ENCODE data around the gene NDUFB2.

The NDUFB2 gene

DNA sequence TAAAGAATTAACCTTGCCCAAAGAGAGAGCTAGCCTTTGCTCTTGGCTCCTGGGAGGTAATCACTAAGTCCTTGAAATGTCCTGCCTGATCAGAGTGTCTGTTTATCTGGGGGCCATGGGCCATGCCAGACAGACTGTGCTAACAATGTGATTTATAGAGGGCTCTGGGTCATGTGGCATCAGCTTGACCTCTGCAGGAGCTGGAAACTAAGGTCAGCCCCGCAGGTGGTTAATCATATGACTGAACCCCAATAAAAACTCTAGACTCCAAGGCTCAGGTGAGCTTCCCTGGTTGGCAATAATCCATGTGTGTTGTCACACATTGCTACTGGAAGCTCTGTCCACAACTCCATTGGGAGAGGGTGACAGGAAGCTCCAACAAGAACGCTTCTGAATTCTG, 47.5 kb downstream of the NDUFB2 start:
- DNase-seq (ENCODE audit: low read depth): no peak
- TF ChIP-seq, protein P1, sequence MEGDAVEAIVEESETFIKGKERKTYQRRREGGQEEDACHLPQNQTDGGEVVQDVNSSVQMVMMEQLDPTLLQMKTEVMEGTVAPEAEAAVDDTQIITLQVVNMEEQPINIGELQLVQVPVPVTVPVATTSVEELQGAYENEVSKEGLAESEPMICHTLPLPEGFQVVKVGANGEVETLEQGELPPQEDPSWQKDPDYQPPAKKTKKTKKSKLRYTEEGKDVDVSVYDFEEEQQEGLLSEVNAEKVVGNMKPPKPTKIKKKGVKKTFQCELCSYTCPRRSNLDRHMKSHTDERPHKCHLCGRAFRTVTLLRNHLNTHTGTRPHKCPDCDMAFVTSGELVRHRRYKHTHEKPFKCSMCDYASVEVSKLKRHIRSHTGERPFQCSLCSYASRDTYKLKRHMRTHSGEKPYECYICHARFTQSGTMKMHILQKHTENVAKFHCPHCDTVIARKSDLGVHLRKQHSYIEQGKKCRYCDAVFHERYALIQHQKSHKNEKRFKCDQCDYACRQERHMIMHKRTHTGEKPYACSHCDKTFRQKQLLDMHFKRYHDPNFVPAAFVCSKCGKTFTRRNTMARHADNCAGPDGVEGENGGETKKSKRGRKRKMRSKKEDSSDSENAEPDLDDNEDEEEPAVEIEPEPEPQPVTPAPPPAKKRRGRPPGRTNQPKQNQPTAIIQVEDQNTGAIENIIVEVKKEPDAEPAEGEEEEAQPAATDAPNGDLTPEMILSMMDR (IDR thresholded peaks at IDR 0.05; ENCODE audit: insufficient read depth, low read depth, low read length, missing control alignments): no peak
- H3K4me3 ChIP-seq (ENCODE audit: low read depth, low read length): no peak overlapping the region

DNA sequence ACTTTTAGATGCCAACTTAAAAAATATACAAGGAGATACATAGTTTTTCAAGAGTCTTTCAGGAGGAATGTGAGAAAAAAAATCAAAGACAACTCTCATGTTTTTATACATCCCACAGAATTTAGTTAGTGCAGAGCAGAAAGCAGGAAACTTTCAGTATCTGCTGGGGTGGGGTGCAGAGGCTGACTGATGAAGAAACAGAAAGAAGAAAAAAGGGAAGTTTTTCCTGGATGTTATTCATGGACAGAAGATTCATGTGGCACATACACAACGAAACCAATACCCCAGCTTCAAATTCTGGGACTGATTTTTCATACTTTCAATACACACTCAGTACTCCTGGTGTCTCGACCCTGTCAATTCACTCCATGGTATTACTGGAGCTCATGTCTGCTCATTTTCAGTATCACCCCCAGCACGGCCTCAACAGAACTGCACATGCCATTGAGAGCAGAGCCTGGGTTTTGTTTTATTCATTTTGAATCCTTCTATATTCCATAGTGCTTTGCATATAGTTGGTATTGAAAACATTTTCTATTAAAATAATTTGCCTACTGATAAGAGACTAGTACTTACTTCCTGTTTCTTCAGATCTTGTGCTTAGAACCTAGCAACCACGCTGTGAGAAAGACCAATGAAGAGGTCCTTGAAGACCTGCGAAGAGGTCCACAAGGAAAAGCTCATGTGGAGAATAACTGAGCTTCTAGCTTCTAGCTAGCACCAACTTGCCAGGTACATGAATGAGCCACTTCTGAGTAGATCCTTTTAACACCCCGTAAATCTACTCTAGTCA, 49.0 kb downstream of the NDUFB2 start:
- TF ChIP-seq, protein P1 (IDR thresholded peaks at IDR 0.05; ENCODE audit: insufficient read depth, low read depth, low read length, missing control alignments): no peak
- DNase-seq (ENCODE audit: low read depth): peak; percentile 3

DNA sequence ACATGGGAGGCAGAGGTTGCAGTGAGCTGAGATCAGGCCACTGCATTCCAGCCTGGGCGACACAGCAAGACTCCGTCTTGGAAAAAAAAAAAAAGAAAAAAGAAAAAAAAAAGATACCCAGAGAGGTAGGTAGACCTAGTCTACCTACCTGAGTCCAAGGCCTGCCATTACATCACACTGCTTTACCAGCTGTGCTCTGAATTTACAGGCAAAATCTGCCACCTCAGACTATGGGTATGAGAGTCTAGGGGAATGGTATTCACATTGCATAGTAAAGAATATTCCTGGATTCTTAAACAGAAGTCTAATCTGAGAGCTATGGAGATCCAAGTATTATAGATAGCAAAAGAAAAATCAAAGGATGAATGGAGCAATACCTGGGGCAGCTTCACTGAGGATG, 50.2 kb downstream of the NDUFB2 start:
- TF ChIP-seq, protein P1 (IDR thresholded peaks at IDR 0.05; ENCODE audit: insufficient read depth, low read depth, low read length, missing control alignments): no peak
- DNase-seq (ENCODE audit: low read depth): no peak
- no peak overlapping the region for H3K4me3 ChIP-seq (ENCODE audit: low read depth, low read length)

More for the DNA sequence above, 49.0 kb downstream of the NDUFB2 start:
- no peak overlapping the region for H3K4me3 ChIP-seq (ENCODE audit: low read depth, low read length)

DNA sequence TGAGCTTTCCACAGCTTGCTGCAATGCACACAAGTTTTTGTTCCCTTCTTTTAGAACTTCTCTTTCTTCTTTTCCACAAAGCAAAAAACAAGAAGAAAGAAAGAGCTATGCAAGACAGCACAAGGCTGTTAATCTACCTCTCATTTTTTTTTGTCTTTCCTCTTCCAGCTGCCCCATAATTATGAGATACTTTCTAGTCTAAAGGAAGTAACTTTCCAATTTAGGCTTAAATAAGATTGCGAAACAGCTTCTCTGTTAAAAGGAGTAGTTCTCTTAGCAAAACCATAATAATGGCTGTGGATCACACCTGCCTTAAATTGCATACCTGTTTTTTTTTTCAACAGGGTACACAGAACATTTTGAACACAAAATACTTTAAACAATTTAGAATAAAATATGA, 56.0 kb downstream of the NDUFB2 start:
- no peak for DNase-seq (ENCODE audit: low read depth)
- no peak overlapping the region for H3K4me3 ChIP-seq (ENCODE audit: low read depth, low read length)
- TF ChIP-seq, protein P1 (IDR thresholded peaks at IDR 0.05; ENCODE audit: insufficient read depth, low read depth, low read length, missing control alignments): no peak

DNA sequence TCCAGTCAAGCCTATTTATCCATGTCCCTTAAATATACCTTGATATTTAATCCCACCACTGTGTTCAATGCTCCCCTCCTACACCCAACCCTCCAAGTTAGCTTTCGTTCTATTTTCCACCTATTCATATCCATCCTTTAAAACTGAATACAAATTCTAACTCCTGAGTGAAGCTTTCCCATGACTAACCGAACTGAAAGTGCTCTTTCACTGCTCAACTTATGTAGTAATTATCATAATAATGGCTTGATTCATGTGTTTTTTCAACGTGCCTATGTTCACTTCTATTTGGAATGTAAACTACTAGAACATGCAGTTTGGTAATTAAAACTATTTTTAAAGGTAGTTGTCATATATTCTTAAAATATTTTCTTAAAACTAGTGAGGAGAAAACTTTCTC, 58.0 kb downstream of the NDUFB2 start:
- TF ChIP-seq, protein P1 (IDR thresholded peaks at IDR 0.05; ENCODE audit: insufficient read depth, low read depth, low read length, missing control alignments): no peak
- DNase-seq (ENCODE audit: low read depth): no peak
- no peak overlapping the region for H3K4me3 ChIP-seq (ENCODE audit: low read depth, low read length)
